GM19468 (cell line): ENCODE results near the gene CLIP1.
A peak's percentile ranks its signal among the peaks of the same experiment; 100 is the strongest.
"Not testable (repeated sequence)": the region's sequence is repeated elsewhere in the genome, so short reads cannot be mapped to it uniquely, and the experiment has no call there.

ENCODE experiments used
- ATAC-seq: cut with Tn5 transposase; IDR thresholded peaks from one replicate; pipeline ENCODE4 v1.9.1; 2021; ENCODE audit warnings: mild to moderate bottlenecking, moderate library complexity, moderate number of reproducible peaks; ENCODE audit not compliant: unreplicated experiment; ENCODE audit errors: extremely low read depth

Gene CLIP1

GRCh38 chr12:122421821-122422729 is at the start of gene CLIP1:
TSS of gene CLIP1 (minus strand) at chr12:122422669. CDS start at chr12:122380452, 42,217 bp downstream.
- ATAC-seq = peak; percentile 37

- no peak for ATAC-seq
These were observed 49.1 kb upstream of the CLIP1 start for GRCh38 chr12:122471324-122472226.

- not testable (repeated sequence) for ATAC-seq
These were observed 48.1 kb upstream of the CLIP1 start for GRCh38 chr12:122470576-122470975.

GRCh38 chr12:122469856-122470255 is 47.4 kb upstream of the CLIP1 start:
- ATAC-seq = not testable (repeated sequence)

GRCh38 chr12:122467983-122468382 is 45.5 kb upstream of the CLIP1 start:
- no peak for ATAC-seq

- ATAC-seq = not testable (repeated sequence)
These were observed 42.0 kb upstream of the CLIP1 start for GRCh38 chr12:122464317-122465042.

GRCh38 chr12:122460641-122461040 is 38.2 kb upstream of the CLIP1 start:
- no peak for ATAC-seq

- ATAC-seq = no peak
These were observed 37.6 kb upstream of the CLIP1 start for GRCh38 chr12:122460061-122460460.

GRCh38 chr12:122459211-122459610 is 36.7 kb upstream of the CLIP1 start:
- ATAC-seq = no peak

- no peak for ATAC-seq
These were observed 35.9 kb upstream of the CLIP1 start for GRCh38 chr12:122458105-122459035.

GRCh38 chr12:122457627-122458026 is 35.2 kb upstream of the CLIP1 start:
- no peak for ATAC-seq

GRCh38 chr12:122454739-122455138 is 32.3 kb upstream of the CLIP1 start:
- ATAC-seq = no peak

- ATAC-seq = no peak
These were observed 31.8 kb upstream of the CLIP1 start for GRCh38 chr12:122454250-122454721.

GRCh38 chr12:122452701-122453285 is 30.3 kb upstream of the CLIP1 start:
- no peak for ATAC-seq

GRCh38 chr12:122449317-122449716 is 26.8 kb upstream of the CLIP1 start:
- no peak for ATAC-seq

- not testable (repeated sequence) for ATAC-seq
These were observed 25.4 kb upstream of the CLIP1 start for GRCh38 chr12:122447825-122448224.

- not testable (repeated sequence) for ATAC-seq
These were observed 23.9 kb upstream of the CLIP1 start for GRCh38 chr12:122446390-122446789.

- ATAC-seq = not testable (repeated sequence)
These were observed 21.6 kb upstream of the CLIP1 start for GRCh38 chr12:122444071-122444470.

- ATAC-seq = not testable (repeated sequence)
These were observed 16.4 kb upstream of the CLIP1 start for GRCh38 chr12:122438822-122439221.
